K562 (cell line): ENCODE results near the gene TMIGD1. TPM values are rescaled to one million over a fixed set of nuclear protein-coding genes. Genes with fewer than 3 reads are reported as not detected.

Source experiments
- BRD9 ChIP-seq: fragments of 450-650 bp; IDR thresholded peaks from 2 replicates; pipeline ENCODE4 v1.6.1; 2018; ENCODE audit warnings: low read depth; ENCODE audit not compliant: partially characterized antibody
- CTCF ChIP-seq, 3 experiments: IDR thresholded peaks in 2 of 3; conservative IDR thresholded peaks in 1 of 3; 2 replicates each; pipeline ENCODE4 v1.5.1; 2011 to 2012; ENCODE audit warnings: low read length in 3 of 3, mild to moderate bottlenecking in 3 of 3, control low read depth in 2 of 3, improper control_type of control experiment in 1 of 3, inconsistent platforms in 1 of 3, low read depth in 1 of 3, mixed read lengths in 1 of 3, moderate library complexity in 1 of 3; ENCODE audit not compliant: insufficient read depth in 2 of 3
- DEAF1 ChIP-seq: fragments of 450-650 bp; formaldehyde crosslinking; IDR thresholded peaks from 2 replicates; pipeline ENCODE4 v1.4.0; 2020; ENCODE audit warnings: mild to moderate bottlenecking, moderate library complexity
- FOXO4 ChIP-seq: fragments of 450-650 bp; formaldehyde crosslinking; IDR thresholded peaks from 2 replicates; pipeline ENCODE4 v1.4.0; 2020; ENCODE audit warnings: mild to moderate bottlenecking, moderate library complexity
- HOMEZ ChIP-seq: fragments of 250-450 bp; sonication (Bioruptor Pico); IDR thresholded peaks from 2 replicates; pipeline ENCODE4 v1.4.0; 2020; ENCODE audit warnings: mild to moderate bottlenecking, moderate library complexity
- KLF16 ChIP-seq: IDR thresholded peaks from 2 replicates; pipeline ENCODE4 v1.6.1; 2016; ENCODE audit warnings: antibody characterized with exemption
- MXI1 ChIP-seq: IDR thresholded peaks from 2 replicates; pipeline ENCODE4 v1.6.1; 2011; ENCODE audit warnings: low read depth, mild to moderate bottlenecking, improper control_type of control experiment, low read length
- ZBTB11 ChIP-seq, 3 experiments: fragments of 200-800 bp in 1 of 3; fragments of 250-450 bp in 1 of 3; fragments of 450-650 bp in 1 of 3; sonication (Bioruptor Pico) in 1 of 3; sonication (Bioruptor generic) in 1 of 3; formaldehyde crosslinking in 1 of 3; IDR thresholded peaks; 2 replicates each; pipeline versions ENCODE4 v1.6.1 to v1.8.0; 2016 to 2022; ENCODE audit warnings: mild to moderate bottlenecking in 2 of 3, missing genetic modification characterization in 2 of 3, missing compliant biosample characterization in 1 of 3, moderate library complexity in 1 of 3
- ZFPM2 ChIP-seq: fragments of 250-450 bp; sonication (Bioruptor Pico); IDR thresholded peaks from 2 replicates; pipeline ENCODE4 v1.5.1; 2022; ENCODE audit warnings: mild to moderate bottlenecking
- polyA plus RNA-seq, 8 experiments: library from polyadenylated mRNA; depleted of rRNA in 4 of 8; stranded (reverse) in 5 of 8; unstranded in 3 of 8; fragments of >200 nt; fragmentation: Nextera tagmentation in 2 of 8; fragmentation: Illumina TruSeq in 1 of 8; extraction: Ambion mirVana in 2 of 8; extraction: Trizol in 1 of 8; gene quantifications; 2 replicates each; pipeline versions ENCODE4 v1.2.1 to v1.2.3, GENCODE V29; 2011 to 2014; ENCODE audit warnings: inconsistent platforms in 1 of 8, missing spikeins in 1 of 8
- total RNA-seq, 7 experiments: library from RNA; depleted of rRNA in 6 of 7; stranded (reverse); fragments of >200 nt in 6 of 7; fragmentation: Illumina TruSeq in 2 of 7; extraction: Trizol in 2 of 7; gene quantifications; 2 replicates each; pipeline versions ENCODE4 v1.2.1 to v1.2.3, GENCODE V29; 2011 to 2021; ENCODE audit warnings: low replicate concordance in 1 of 7

The TMIGD1 gene
- total and polyA plus RNA-seq, 9 of the 15 experiments (the other 6 are each of a cell fraction or from before 2014, with no cell fraction given): not detected

GRCh38 chr17:30347488-30347887 is 13.6 kb upstream of the TMIGD1 start (continued):
- TF ChIP-seq ZBTB11 (CRISPR knock-in tag; IDR thresholded peaks at IDR 0.05) (no peak), HOMEZ (CRISPR knock-in tag) (no peak), FOXO4 (CRISPR knock-in tag) (no peak), KLF16 (no peak), DEAF1 (CRISPR knock-in tag) (no peak), MXI1 (no peak), BRD9 (no peak), ZFPM2 (CRISPR knock-in tag) (no peak), CTCF (IDR thresholded peaks at IDR 0.05 in 2 of 3, conservative IDR thresholded peaks at IDR 0.05 in 1 of 3; ENCODE audit: insufficient read depth in 2 of 3, low read depth in 1 of 3, low read length in 3 of 3) (no peak)
